Neural progenitor cell (in vitro differentiated cells): ENCODE results near the gene TBC1D23.

Experiments
- CTCF ChIP-seq: fragments of 200-600 bp; sonication (generic); IDR thresholded peaks from 2 replicates; pipeline ENCODE4 v1.5.1; 2017; ENCODE audit warnings: antibody characterized with exemption, mild to moderate bottlenecking
- EZH2 ChIP-seq: fragments of 200-600 bp; sonication (generic); IDR thresholded peaks from 2 replicates; pipeline ENCODE4 v1.6.1; 2017; ENCODE audit warnings: antibody characterized with exemption, mild to moderate bottlenecking, moderate library complexity

DNA sequence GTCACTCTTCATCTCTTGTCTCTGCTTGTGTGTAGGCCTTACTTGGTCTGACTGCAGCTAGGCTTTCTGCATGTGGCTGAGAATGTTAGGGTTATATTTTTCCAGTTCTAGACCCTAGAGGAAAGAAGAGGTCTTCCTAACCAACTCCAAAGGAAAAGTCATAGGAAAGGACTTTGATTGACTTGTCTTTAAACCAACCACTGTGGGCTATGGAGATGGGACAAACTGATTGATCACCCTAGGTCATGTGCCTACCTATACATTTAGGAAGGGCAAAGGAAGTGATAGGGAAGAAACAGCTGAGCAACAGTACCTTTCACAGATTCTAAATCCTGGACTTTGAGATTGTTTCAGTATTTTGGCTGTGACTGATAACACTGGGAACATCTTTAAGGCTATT is 16.5 kb upstream of the TBC1D23 start:
- TF ChIP-seq CTCF (no peak), EZH2 (no peak)
